Activated CD4-positive, alpha-beta memory T cell treated with anti-CD3 and anti-CD28 coated beads for 36 hours (primary cell): ENCODE data around the gene CRABP2. TPM values are rescaled to one million over a fixed set of nuclear protein-coding genes. Genes with fewer than 3 reads are reported as not detected.

Experiments used
- total RNA-seq, 2 experiments: library from RNA; stranded (reverse); gene quantifications; one replicate each; pipeline ENCODE4 v1.2.3, GENCODE V29; 2021

Gene CRABP2
- total RNA-seq, 2 experiments from 2014 or later, result 1.1 to 2.3 TPM

Other genes with a start within 250 kb of the CRABP2 start
- 10 to 100 TPM; 35.9 to 39.7 TPM for gene MEF2D, start 204.8 kb downstream of the CRABP2 start, total RNA-seq
- gene IQGAP3, start 133.0 kb downstream of the CRABP2 start, total RNA-seq, result 10 to 100 TPM; 16.9 to 19.3 TPM
- under 1 TPM; 0.51 to 0.90 TPM for gene TTC24, start 125.9 kb downstream of the CRABP2 start, total RNA-seq
- gene NAXE, start 113.8 kb downstream of the CRABP2 start, total RNA-seq, result 10 to 100 TPM; 73.6 to 76.7 TPM
- gene GPATCH4, start 104.1 kb downstream of the CRABP2 start, total RNA-seq, result 10 to 100 TPM; 40.2 to 43.2 TPM
- under 1 TPM; 0.21 to 0.34 TPM for gene HAPLN2, start 86.2 kb downstream of the CRABP2 start, total RNA-seq
- gene BCAN, start 63.5 kb downstream of the CRABP2 start, total RNA-seq, result not detected
- under 1 TPM in 1 of 2 experiments, not detected in 1; 0.07 TPM for gene NES, start 28.2 kb downstream of the CRABP2 start, total RNA-seq
- 10 to 100 TPM; 43.0 to 46.3 TPM for gene METTL25B, start 22.9 kb upstream of the CRABP2 start, total RNA-seq
- 10 to 100 TPM; 35.6 to 36.8 TPM for gene ISG20L2, start 23.2 kb upstream of the CRABP2 start, total RNA-seq
- gene MRPL24, start 35.5 kb upstream of the CRABP2 start, total RNA-seq, result 100 to 1,000 TPM; 105 to 106 TPM
- 100 to 1,000 TPM; 357 to 365 TPM for gene HDGF, start 46.1 kb upstream of the CRABP2 start, total RNA-seq
- 10 to 100 TPM; 58.6 to 67.2 TPM for gene PRCC, start 62.0 kb upstream of the CRABP2 start, total RNA-seq
- 100 to 1,000 TPM; 280 to 294 TPM for gene SH2D2A, start 111.3 kb upstream of the CRABP2 start, total RNA-seq
- under 1 TPM; 0.05 to 0.14 TPM for gene INSRR, start 153.5 kb upstream of the CRABP2 start, total RNA-seq
- 1 to 10 TPM; 6.4 to 6.7 TPM for gene NTRK1, start 155.3 kb upstream of the CRABP2 start, total RNA-seq
- not detected for gene PEAR1, start 188.1 kb upstream of the CRABP2 start, total RNA-seq
- not detected for gene LRRC71, start 215.0 kb upstream of the CRABP2 start, total RNA-seq